ENCODE data around the gene HS6ST3.

The HS6ST3 gene

GRCh38 chr13:96615252-96615651, 525.3 kb downstream of the HS6ST3 start:
- no peaks in the 10 kb centered on the region for H3K36me3 ChIP-seq (ENCODE audit: low read depth)
- TF ChIP-seq, protein P1, sequence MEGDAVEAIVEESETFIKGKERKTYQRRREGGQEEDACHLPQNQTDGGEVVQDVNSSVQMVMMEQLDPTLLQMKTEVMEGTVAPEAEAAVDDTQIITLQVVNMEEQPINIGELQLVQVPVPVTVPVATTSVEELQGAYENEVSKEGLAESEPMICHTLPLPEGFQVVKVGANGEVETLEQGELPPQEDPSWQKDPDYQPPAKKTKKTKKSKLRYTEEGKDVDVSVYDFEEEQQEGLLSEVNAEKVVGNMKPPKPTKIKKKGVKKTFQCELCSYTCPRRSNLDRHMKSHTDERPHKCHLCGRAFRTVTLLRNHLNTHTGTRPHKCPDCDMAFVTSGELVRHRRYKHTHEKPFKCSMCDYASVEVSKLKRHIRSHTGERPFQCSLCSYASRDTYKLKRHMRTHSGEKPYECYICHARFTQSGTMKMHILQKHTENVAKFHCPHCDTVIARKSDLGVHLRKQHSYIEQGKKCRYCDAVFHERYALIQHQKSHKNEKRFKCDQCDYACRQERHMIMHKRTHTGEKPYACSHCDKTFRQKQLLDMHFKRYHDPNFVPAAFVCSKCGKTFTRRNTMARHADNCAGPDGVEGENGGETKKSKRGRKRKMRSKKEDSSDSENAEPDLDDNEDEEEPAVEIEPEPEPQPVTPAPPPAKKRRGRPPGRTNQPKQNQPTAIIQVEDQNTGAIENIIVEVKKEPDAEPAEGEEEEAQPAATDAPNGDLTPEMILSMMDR (IDR thresholded peaks at IDR 0.05; ENCODE audit: poor library complexity, severe bottlenecking) = no peak
- H3K9me3 ChIP-seq (ENCODE audit: severe bottlenecking) = no peaks in the 10 kb centered on the region
- no peak overlapping the region for H3K27ac ChIP-seq (ENCODE audit: poor library complexity, severe bottlenecking)
- no peak for ATAC-seq (ENCODE audit: low read depth)
- no peaks in the 10 kb centered on the region for H3K27me3 ChIP-seq (ENCODE audit: insufficient read depth, poor library complexity, severe bottlenecking)
- H3K4me1 ChIP-seq (ENCODE audit: insufficient read depth, poor library complexity, severe bottlenecking) = no peaks in the 10 kb centered on the region
- H3K4me3 ChIP-seq (ENCODE audit: severe bottlenecking) = no peak overlapping the region
- no peak for DNase-seq (ENCODE audit: low spot score)

DNA sequence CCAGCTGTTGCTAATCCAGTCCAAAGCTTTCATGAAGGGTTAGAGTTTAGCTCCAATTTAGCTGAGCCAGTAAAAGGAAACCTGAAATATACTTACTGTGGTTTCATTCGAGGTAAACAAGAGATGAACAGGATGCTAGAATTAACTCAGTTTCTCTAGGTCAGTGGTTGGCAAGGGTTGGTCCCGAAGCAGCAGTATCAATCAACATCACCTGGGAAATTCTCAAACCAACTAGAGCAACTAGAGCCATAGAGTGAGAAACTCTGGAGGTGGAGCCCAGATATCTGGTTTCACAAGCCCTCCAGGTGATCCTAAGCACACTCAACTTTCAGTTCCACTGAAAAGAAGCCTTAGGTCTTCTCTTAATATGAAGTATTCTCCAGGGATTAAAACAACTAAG, 527.6 kb downstream of the HS6ST3 start:
- ATAC-seq (ENCODE audit: low read depth) (no peak), DNase-seq (ENCODE audit: low spot score) (no peak)
- Histone ChIP-seq H3K4me1 (ENCODE audit: insufficient read depth, poor library complexity, severe bottlenecking) (no peaks in the 10 kb centered on the region), H3K9me3 (ENCODE audit: severe bottlenecking) (no peaks in the 10 kb centered on the region), H3K27ac (ENCODE audit: poor library complexity, severe bottlenecking) (no peak overlapping the region), H3K4me3 (ENCODE audit: severe bottlenecking) (no peak overlapping the region), H3K36me3 (ENCODE audit: low read depth) (no peaks in the 10 kb centered on the region), H3K27me3 (ENCODE audit: insufficient read depth, poor library complexity, severe bottlenecking) (no peaks in the 10 kb centered on the region)
- TF ChIP-seq, protein P1 (IDR thresholded peaks at IDR 0.05; ENCODE audit: poor library complexity, severe bottlenecking) = no peak

DNA sequence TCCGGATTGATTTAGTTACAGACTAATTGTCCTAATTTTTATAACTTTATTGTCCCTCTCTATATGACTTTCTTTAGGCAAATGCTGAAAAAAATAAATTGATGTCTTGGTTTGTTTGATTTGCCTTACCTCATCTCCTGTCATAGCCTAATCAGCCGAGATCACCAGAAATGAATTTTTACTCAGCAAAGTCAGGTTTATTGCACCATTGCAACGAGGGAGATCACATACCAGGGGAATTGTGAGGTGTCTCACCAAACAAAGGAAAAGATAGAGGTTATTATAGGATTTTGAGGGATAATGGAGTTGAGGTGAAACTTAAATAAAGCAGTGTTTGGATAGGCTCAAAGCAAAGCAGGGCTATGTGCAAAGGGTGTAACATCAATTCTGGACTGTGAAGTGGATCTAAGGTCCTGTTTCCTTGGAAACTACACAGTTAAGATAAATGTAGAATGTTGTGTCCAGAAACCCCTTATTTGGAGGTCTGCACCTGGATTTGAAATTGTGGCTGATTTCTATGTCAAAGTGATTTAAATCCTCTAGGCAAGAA, 531.8 kb downstream of the HS6ST3 start:
- Histone ChIP-seq H3K4me1 (ENCODE audit: insufficient read depth, poor library complexity, severe bottlenecking) (no peaks in the 10 kb centered on the region), H3K4me3 (ENCODE audit: severe bottlenecking) (no peak overlapping the region), H3K9me3 (ENCODE audit: severe bottlenecking) (no peaks in the 10 kb centered on the region), H3K27ac (ENCODE audit: poor library complexity, severe bottlenecking) (no peak overlapping the region), H3K27me3 (ENCODE audit: insufficient read depth, poor library complexity, severe bottlenecking) (no peaks in the 10 kb centered on the region), H3K36me3 (ENCODE audit: low read depth) (no peaks in the 10 kb centered on the region)
- no peak for ATAC-seq (ENCODE audit: low read depth)
- DNase-seq (ENCODE audit: low spot score) = no peak
- TF ChIP-seq, protein P1 (IDR thresholded peaks at IDR 0.05; ENCODE audit: poor library complexity, severe bottlenecking) = no peak

- TF ChIP-seq, protein P1 (IDR thresholded peaks at IDR 0.05; ENCODE audit: poor library complexity, severe bottlenecking) = no peak
- no peak for DNase-seq (ENCODE audit: low spot score)
- ATAC-seq (ENCODE audit: low read depth) = no peak
- Histone ChIP-seq H3K4me1 (ENCODE audit: insufficient read depth, poor library complexity, severe bottlenecking) (no peaks in the 10 kb centered on the region), H3K27ac (ENCODE audit: poor library complexity, severe bottlenecking) (no peak overlapping the region), H3K27me3 (ENCODE audit: insufficient read depth, poor library complexity, severe bottlenecking) (no peaks in the 10 kb centered on the region), H3K4me3 (ENCODE audit: severe bottlenecking) (no peak overlapping the region), H3K36me3 (ENCODE audit: low read depth) (no peaks in the 10 kb centered on the region), H3K9me3 (ENCODE audit: severe bottlenecking) (no peaks in the 10 kb centered on the region)
Observed at GRCh38 chr13:96629331-96629730, 539.4 kb downstream of the HS6ST3 start.

- Histone ChIP-seq H3K4me1 (ENCODE audit: insufficient read depth, poor library complexity, severe bottlenecking) (no peaks in the 10 kb centered on the region), H3K27ac (ENCODE audit: poor library complexity, severe bottlenecking) (no peak overlapping the region), H3K27me3 (ENCODE audit: insufficient read depth, poor library complexity, severe bottlenecking) (no peaks in the 10 kb centered on the region), H3K4me3 (ENCODE audit: severe bottlenecking) (no peak overlapping the region), H3K9me3 (ENCODE audit: severe bottlenecking) (no peaks in the 10 kb centered on the region), H3K36me3 (ENCODE audit: low read depth) (no peaks in the 10 kb centered on the region)
- TF ChIP-seq, protein P1 (IDR thresholded peaks at IDR 0.05; ENCODE audit: poor library complexity, severe bottlenecking) = no peak
- ATAC-seq (ENCODE audit: low read depth) (no peak), DNase-seq (ENCODE audit: low spot score) (no peak)
Observed at GRCh38 chr13:96632536-96633320, 542.8 kb downstream of the HS6ST3 start.
